Measurements from ENCODE around the gene PPP1R2C.
A peak's percentile ranks its signal among the peaks of the same experiment; 100 is the strongest.

Gene PPP1R2C

DNA sequence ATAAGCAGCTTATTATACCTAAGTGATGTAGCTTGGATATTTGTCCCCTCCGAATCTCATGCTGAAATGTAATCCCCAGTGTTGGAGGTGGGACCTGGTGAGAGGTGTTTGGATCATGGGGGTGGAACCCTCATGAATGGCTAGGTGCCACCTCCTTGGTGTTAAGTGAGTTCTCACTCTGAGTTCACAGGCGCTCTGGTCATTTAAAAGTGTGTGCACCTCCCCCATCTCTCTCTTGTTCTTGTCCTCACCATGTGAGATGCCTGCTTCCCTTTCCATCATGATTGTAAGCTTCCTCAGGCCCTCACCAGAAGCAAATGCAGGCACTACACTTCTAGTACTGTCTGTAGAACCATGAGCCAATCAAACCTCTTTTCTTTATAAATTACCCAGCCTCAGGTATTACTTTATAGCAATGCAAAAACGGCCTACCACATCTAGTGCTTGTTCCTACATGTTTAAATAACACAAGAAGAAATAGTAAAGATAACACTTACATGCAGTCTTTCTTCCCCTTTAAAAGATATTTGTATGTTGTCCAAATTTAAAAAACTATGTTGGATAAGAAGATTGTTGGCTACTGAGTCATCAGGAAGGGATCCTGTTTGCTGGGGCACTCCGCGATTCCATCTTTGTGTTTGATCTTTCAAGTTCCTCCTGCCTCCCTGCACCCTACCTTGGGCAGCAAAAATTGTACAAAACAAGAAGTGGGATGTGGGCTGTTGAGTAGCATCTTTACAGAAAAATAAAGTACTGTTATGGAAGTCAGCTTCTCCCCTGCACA, 29.7 kb downstream of the PPP1R2C start:
- no peak for DNase-seq

- peak; percentile 0 for DNase-seq
Observed at GRCh38 chrX:42746606-42747005, 31.4 kb downstream of the PPP1R2C start.

DNA sequence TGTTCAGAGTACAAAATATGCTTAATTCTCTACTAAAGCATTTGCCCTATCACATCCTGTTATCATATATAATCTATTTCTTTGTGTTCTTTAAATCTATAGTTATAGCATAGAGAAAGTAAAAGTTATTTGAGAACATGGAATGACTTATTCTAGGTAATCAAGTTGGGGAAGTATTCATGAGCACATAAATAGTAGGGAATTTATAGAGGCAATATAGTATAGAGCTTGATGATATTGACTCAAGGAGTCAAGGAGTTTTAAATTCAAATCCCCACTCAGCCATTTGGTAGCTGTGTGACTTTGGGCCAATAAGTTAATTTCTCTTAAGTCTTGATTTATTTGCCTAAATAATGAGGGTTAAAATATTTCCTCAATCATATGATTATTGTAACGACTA, 37.5 kb downstream of the PPP1R2C start:
- no peak for DNase-seq

DNA sequence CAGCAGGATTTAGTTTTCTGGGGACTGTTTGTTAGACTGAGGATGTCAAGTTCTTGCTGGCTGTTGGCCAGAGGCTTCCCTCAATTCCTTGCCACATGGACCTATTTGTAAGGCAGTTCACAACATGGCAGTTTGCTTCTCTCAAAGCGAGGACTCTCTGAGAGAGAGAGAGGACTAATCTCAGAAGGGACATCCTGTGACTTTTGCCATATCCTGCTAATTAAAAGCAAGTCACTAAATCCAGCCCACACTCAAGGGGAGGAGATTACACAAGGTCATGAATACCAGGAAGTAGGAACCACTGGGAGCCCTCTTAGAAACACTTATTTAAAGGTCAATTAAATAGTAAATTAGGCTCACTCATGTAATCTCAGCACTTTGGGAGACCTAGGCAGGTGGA, 38.2 kb downstream of the PPP1R2C start:
- peak; percentile 14 for DNase-seq

DNA sequence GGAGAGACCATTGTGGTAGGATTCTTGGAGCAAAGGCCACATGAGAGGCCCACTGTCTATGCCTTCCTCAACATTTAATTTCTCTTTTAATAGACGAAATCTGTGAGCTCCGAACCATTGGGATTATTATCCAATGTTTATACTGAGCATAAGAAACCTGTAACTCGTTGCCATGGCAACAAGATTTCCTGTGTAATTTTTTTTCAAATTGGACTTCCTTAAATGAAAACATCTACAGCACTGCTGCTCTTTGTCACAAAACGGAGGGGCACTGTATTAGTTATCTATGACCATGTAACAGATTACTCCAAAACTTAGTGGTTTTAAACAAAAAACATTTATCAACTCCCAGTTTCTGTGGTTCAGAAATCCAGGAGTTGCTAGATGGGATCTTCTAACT, 38.7 kb downstream of the PPP1R2C start:
- DNase-seq = peak; percentile 8

GRCh38 chrX:42738552-42738951, 39.4 kb downstream of the PPP1R2C start:
- no peak for DNase-seq

DNA sequence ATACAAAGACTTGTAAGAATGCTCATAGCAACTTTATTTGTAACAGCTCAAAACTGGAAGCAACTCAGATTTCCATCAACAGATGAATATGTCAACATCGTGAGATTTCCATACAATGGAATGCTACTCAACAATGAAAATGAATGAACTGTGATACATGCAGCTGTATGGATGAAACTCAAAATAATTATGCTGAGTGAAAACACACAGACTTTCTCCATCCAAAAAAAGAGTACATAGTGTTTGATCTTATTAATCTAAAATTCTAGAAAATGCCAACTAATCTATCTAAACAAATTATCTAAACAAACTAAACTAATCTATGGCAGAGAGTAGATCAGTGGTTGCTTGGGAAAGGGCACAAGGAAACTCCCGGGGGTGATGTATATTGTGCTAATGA, 42.7 kb downstream of the PPP1R2C start:
- no peak for DNase-seq

DNA sequence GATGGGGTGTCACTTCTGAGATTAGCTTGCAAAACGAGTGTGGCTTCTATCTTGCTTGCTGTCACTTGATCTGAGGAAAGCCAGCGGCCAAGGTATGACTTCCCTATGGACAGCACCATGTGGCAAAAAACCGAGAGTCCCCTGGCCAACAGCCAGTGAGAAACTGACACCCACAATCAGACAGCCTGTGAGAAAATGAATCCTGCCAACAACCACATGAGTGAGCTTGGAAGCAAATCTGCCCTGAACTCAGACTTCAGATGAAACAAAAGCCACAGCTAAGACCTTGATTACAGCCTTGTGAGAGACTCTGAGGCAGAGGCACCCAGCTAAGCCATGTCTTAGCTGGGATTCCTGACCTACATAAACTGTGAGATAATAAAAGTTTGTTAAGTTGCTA, 45.5 kb downstream of the PPP1R2C start:
- DNase-seq = no peak

Measured in OCI-M1 (cell line).